GM12878 (cell line): ENCODE results near the gene CS. TPM values are rescaled to one million over a fixed set of nuclear protein-coding genes. Genes with fewer than 3 reads are reported as not detected.

Source experiments
- ATAC-seq: fragments of 200-7000 bp; cut with Tn5 transposase; 3 replicates; pipeline ENCODE4 v1.9.1; 2020; ENCODE audit warnings: mild to moderate bottlenecking, moderate library complexity
- BruUV-seq: library from RNA; stranded (reverse); fragments of 400-500 nt; replicated peaks from 2 replicates; lab custom pipeline; 2021; lab: Mats Ljungman, UMichigan
- CTCF ChIA-PET: fragments of 300-600 bp; sonication (Branson Sonifier 250); formaldehyde crosslinking; extraction: SDS; loops from one replicate; lab custom pipeline; 2021; ENCODE audit warnings: inconsistent platforms; lab: Yijun Ruan, JAX
- POLR2A ChIA-PET: fragments of 350-600 bp; formaldehyde crosslinking; extraction: SDS; loops from one replicate; lab custom pipeline; 2021; ENCODE audit warnings: inconsistent platforms; lab: Charles Lee
- RAD21 ChIA-PET: fragments of 300-600 bp; sonication (Branson Sonifier 250); formaldehyde crosslinking; loops from one replicate; lab custom pipeline; 2023; ENCODE audit warnings: antibody characterized with exemption; ENCODE audit not compliant: unreplicated experiment; lab: Charles Lee
- SMC1A ChIA-PET: fragments of 300-600 bp; sonication (Branson Sonifier 250); formaldehyde crosslinking; loops from one replicate; lab custom pipeline; 2023; ENCODE audit not compliant: unreplicated experiment, uncharacterized antibody; lab: Charles Lee
- DNase-seq: peaks from one replicate; pipeline ENCODE4 v3.0.0-alpha.2; 2011; ENCODE audit warnings: low read depth, low spot score
- FAIRE-seq: peaks from 3 replicates; lab custom pipeline; 2011; peaks lifted over from hg19 to GRCh38; lab: Jason Lieb, UNC
- H2AFZ ChIP-seq: 2 replicates; pipeline ENCODE4 v1.6.0; 2011; ENCODE audit warnings: low read depth, low read length, control low read depth; ENCODE audit not compliant: control insufficient read depth
- H3K27ac ChIP-seq: 2 replicates; pipeline ENCODE4 v1.5.1; 2011; ENCODE audit warnings: control low read depth; ENCODE audit not compliant: control insufficient read depth, insufficient read depth
- H3K27me3 ChIP-seq, 2 experiments: replicated peaks in 1 of 2; 2 replicates each; pipeline versions ENCODE4 v1.6.0 to v1.6.1; 2011; ENCODE audit warnings: low read length in 1 of 2; ENCODE audit not compliant: control insufficient read depth in 2 of 2, insufficient read depth in 2 of 2
- H3K36me3 ChIP-seq, 2 experiments: 2 replicates each; pipeline ENCODE4 v1.5.1; 2011; ENCODE audit warnings: low read length in 1 of 2; ENCODE audit not compliant: control insufficient read depth in 2 of 2, insufficient read depth in 2 of 2
- H3K4me1 ChIP-seq: 2 replicates; pipeline ENCODE4 v1.6.1; 2011; ENCODE audit warnings: mild to moderate bottlenecking, low read length, moderate library complexity, mixed read lengths; ENCODE audit not compliant: control insufficient read depth, insufficient read depth
- H3K4me2 ChIP-seq: 2 replicates; pipeline ENCODE4 v1.6.0; 2011; ENCODE audit warnings: control low read depth; ENCODE audit not compliant: control insufficient read depth, insufficient read depth
- H3K4me3 ChIP-seq: fragments of 200-600 bp; sonication (generic); 2 replicates; pipeline ENCODE4 v1.5.1; 2016
- H3K79me2 ChIP-seq: 2 replicates; pipeline ENCODE4 v1.6.0; 2011; ENCODE audit warnings: low read length; ENCODE audit not compliant: control insufficient read depth, insufficient read depth
- H3K9ac ChIP-seq: 2 replicates; pipeline ENCODE4 v1.8.0; 2011; ENCODE audit warnings: low read length, control low read depth, mixed read lengths; ENCODE audit not compliant: control insufficient read depth, insufficient read depth
- H3K9me3 ChIP-seq: replicated peaks from 3 replicates; pipeline ENCODE4 v1.5.1; 2011; ENCODE audit warnings: mild to moderate bottlenecking, low read length; ENCODE audit not compliant: control insufficient read depth, insufficient read depth
- H4K20me1 ChIP-seq: 2 replicates; pipeline ENCODE4 v1.6.0; 2011; ENCODE audit not compliant: control insufficient read depth, insufficient read depth
- ASH2L ChIP-seq: fragments of 300-600, 200-600 bp; sonication (generic); IDR thresholded peaks from 2 replicates; pipeline ENCODE4 v1.6.1; 2017; ENCODE audit warnings: low read depth, mild to moderate bottlenecking, borderline replicate concordance
- CHD2 ChIP-seq: IDR thresholded peaks from 2 replicates; pipeline ENCODE4 v1.6.1; 2011; ENCODE audit warnings: low read depth, low read length, improper control_type of control experiment, borderline replicate concordance
- E2F8 ChIP-seq: fragments of 450-650 bp; IDR thresholded peaks from 2 replicates; pipeline ENCODE4 v1.6.1; 2018; ENCODE audit warnings: mild to moderate bottlenecking, low read depth, moderate library complexity; ENCODE audit not compliant: partially characterized antibody
- ETV6 ChIP-seq, 2 experiments: fragments of 450-650 bp in 1 of 2; IDR thresholded peaks in 1 of 2; conservative IDR thresholded peaks in 1 of 2; 2 replicates each; pipeline ENCODE4 v1.6.1; 2014; ENCODE audit warnings: antibody characterized with exemption in 1 of 2, borderline replicate concordance in 1 of 2, low read depth in 1 of 2, mild to moderate bottlenecking in 1 of 2, moderate library complexity in 1 of 2
- HCFC1 ChIP-seq: fragments of 150-350 bp; IDR thresholded peaks from 2 replicates; pipeline ENCODE4 v1.6.1; 2014; ENCODE audit warnings: low read length
- LARP7 ChIP-seq: fragments of 450-650 bp; IDR thresholded peaks from 2 replicates; pipeline ENCODE4 v1.6.1; 2017; ENCODE audit warnings: mild to moderate bottlenecking
- MTA3 ChIP-seq: IDR thresholded peaks from 2 replicates; pipeline ENCODE4 v1.6.1; 2012; ENCODE audit warnings: low read length, inconsistent platforms, borderline replicate concordance
- PAX5 ChIP-seq: IDR thresholded peaks from 2 replicates; pipeline ENCODE4 v1.6.1; 2011; ENCODE audit warnings: low read depth, low read length, borderline replicate concordance
- PBX3 ChIP-seq: IDR thresholded peaks from 2 replicates; pipeline ENCODE4 v1.6.1; 2011; ENCODE audit warnings: mild to moderate bottlenecking, low read depth, low read length, moderate library complexity; ENCODE audit not compliant: insufficient replicate concordance
- RAD21 ChIP-seq: IDR thresholded peaks from 2 replicates; pipeline ENCODE4 v1.6.1; 2011; ENCODE audit warnings: mild to moderate bottlenecking, low read depth, low read length, moderate library complexity; ENCODE audit not compliant: insufficient read depth
- RELB ChIP-seq: fragments of 450-650 bp; IDR thresholded peaks from 2 replicates; pipeline ENCODE4 v1.6.1; 2017; ENCODE audit warnings: low read depth, mild to moderate bottlenecking, moderate library complexity
- SUZ12 ChIP-seq: fragments of 200-600 bp; sonication (generic); IDR thresholded peaks from one replicate; pipeline ENCODE4 v1.6.1; 2018; ENCODE audit warnings: antibody characterized with exemption, mild to moderate bottlenecking; ENCODE audit not compliant: unreplicated experiment
- TARDBP ChIP-seq: IDR thresholded peaks from 2 replicates; pipeline ENCODE4 v1.6.1; 2016; ENCODE audit warnings: borderline replicate concordance
- WGBS: methylation state at CpG from one replicate; pipeline ENCODE4 v1.1.6; 2016; ENCODE audit warnings: low lambda C conversion rate; ENCODE audit not compliant: insufficient replicate concordance, insufficient coverage; ENCODE audit errors: missing lambda C conversion rate; 5-methylcytosine and 5-hydroxymethylcytosine counted together
- in situ Hi-C: fragments of 300-500 bp; cut with MboI; formaldehyde crosslinking; loops from 9 replicates; pipeline ENCODE4 v1.14.3; 2018; ENCODE audit warnings: mixed read lengths
- intact Hi-C: fragments of 100-400 bp; cut with micrococcal nuclease; formaldehyde crosslinking; loops from one replicate; pipeline ENCODE4 v1.14.2; 2022; ENCODE audit not compliant: unreplicated experiment
- polyA plus RNA-seq, 11 experiments: library from polyadenylated mRNA; depleted of rRNA in 4 of 11; unstranded in 6 of 11; stranded (reverse) in 5 of 11; fragments of >200 nt; fragmentation: Nextera tagmentation in 4 of 11; fragmentation: Illumina TruSeq in 1 of 11; extraction: Ambion mirVana in 4 of 11; extraction: Trizol in 1 of 11; gene quantifications; 1 replicate in 1 of 11; 2 replicates in 10 of 11; pipeline versions ENCODE4 v1.2.1 to v1.2.3, GENCODE V29; 2011 to 2016; ENCODE audit warnings: inconsistent platforms in 2 of 11, missing spikeins in 2 of 11, low read depth in 1 of 11
- total RNA-seq, 4 experiments: library from RNA; depleted of rRNA in 3 of 4; stranded (reverse); fragments of >200 nt in 3 of 4; fragmentation: Illumina TruSeq in 1 of 4; extraction: Trizol in 1 of 4; gene quantifications; 2 replicates each; pipeline versions ENCODE4 v1.2.1 to v1.2.3, GENCODE V29; 2013 to 2021
- TF ChIP-seq, protein P1 (sequence below): fragments of 450-650 bp; IDR thresholded peaks from 2 replicates; pipeline ENCODE4 v1.6.1; 2016; ENCODE audit warnings: mild to moderate bottlenecking

Gene CS
- total and polyA plus RNA-seq, 10 of the 15 experiments (the other 5 are each of a cell fraction or from before 2014, with no cell fraction given), result 64.9 to 276 (median 139) TPM

- H3K4me2 ChIP-seq, result peak overlapping the region; percentile 88
- TF ChIP-seq PAX5 (no peak), SUZ12 (no peak), CHD2 (no peak), ASH2L (no peak), HCFC1 (no peak), TARDBP (no peak), PBX3 (no peak), MTA3 (no peak), RELB (no peak), ETV6 (conservative IDR thresholded peaks at IDR 0.05 in 1 of 2, IDR thresholded peaks at IDR 0.05 in 1 of 2; ENCODE audit: borderline replicate concordance in 1 of 2, low read depth in 1 of 2) (no peak), E2F8 (no peak), LARP7 (peak; percentile 29; the same call in 1 of the 2 replicates), RAD21 (no peak)
- TF ChIP-seq, protein P1, sequence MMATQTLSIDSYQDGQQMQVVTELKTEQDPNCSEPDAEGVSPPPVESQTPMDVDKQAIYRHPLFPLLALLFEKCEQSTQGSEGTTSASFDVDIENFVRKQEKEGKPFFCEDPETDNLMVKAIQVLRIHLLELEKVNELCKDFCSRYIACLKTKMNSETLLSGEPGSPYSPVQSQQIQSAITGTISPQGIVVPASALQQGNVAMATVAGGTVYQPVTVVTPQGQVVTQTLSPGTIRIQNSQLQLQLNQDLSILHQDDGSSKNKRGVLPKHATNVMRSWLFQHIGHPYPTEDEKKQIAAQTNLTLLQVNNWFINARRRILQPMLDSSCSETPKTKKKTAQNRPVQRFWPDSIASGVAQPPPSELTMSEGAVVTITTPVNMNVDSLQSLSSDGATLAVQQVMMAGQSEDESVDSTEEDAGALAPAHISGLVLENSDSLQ, result peak; percentile 60
- H4K20me1 ChIP-seq, result no peaks in the 10 kb centered on the region
- H3K4me1 ChIP-seq, result peaks cover 24% of the 10 kb centered on the region
- no peak for FAIRE-seq
- H3K27ac ChIP-seq, result peak overlapping the region; percentile 89
- POLR2A ChIA-PET, result interaction anchor here (0.6 to 11.4 kb wide), 7 partner anchors 21 to 182 kb away, joined by 3 to 140 read pairs (median 4); partner anchors contain the start of genes APOF, CNPY2, STAT2 and TIMELESS
- no peaks in the 10 kb centered on the region for H3K9me3 ChIP-seq
- WGBS, result 94% methylated on average over 1 of the region's 1 CpG
- no TSS peak for BruUV-seq
- H3K4me3 ChIP-seq, result peak overlapping the region; percentile 40; the same call in 1 of the 2 replicates
- RAD21 ChIA-PET, result interaction anchor here (1.4 to 4.6 kb wide), 3 partner anchors 20 to 125 kb away, joined by 8 to 47 read pairs (median 9); partner anchors contain the start of gene STAT2
- no peaks in the 10 kb centered on the region for H3K27me3 ChIP-seq
- peak overlapping the region; percentile 64 for H3K9ac ChIP-seq
- H3K79me2 ChIP-seq, result peaks cover 1% of the 10 kb centered on the region; the same call in 1 of the 2 replicates
- H2AFZ ChIP-seq, result peak overlapping the region; percentile 72; the same call in 1 of the 2 replicates
- in situ Hi-C loops, result no loop called here
- SMC1A ChIA-PET, result interaction anchor here (0.6 to 2.9 kb wide), 5 partner anchors 20 to 322 kb away, joined by 3 to 28 read pairs (median 3); partner anchors contain the start of genes CNPY2 and STAT2
- DNase-seq, result no peak
- no peak for ATAC-seq
- intact Hi-C loops, result no loop called here
- peaks cover 5 to 18% of the 10 kb centered on the region in 2 experiments; a peak in 3 of 4 replicates for H3K36me3 ChIP-seq
- CTCF ChIA-PET, result interaction anchor here (0.7 to 3.6 kb wide), 6 partner anchors 9 to 125 kb away, joined by 3 to 21 read pairs (median 4); partner anchors contain the start of genes ANKRD52, RNF41 and STAT2
Measured at GRCh38 chr12:56339158-56339422, 39.0 kb upstream of the CS start.
